ENCODE results near the gene PHF12. TPM values are rescaled to one million over a fixed set of nuclear protein-coding genes. Genes with fewer than 3 reads are reported as not detected.

Gene PHF12
- total and polyA plus RNA-seq, 2 of the 8 experiments (the other 6 are each of a cell fraction or from before 2014, with no cell fraction given) = 38.8 to 65.7 TPM

- H3K27me3 ChIP-seq (replicated peaks in 1 of 4; ENCODE audit: control insufficient read depth in 3 of 4, extremely low read depth in 1 of 4, insufficient read depth in 3 of 4, low read length in 3 of 4) = no peaks in the 10 kb centered on the region
- no peak overlapping the region for H4K91ac ChIP-seq (replicated peaks; ENCODE audit: insufficient read length, low read length)
- peaks cover 1% of the 10 kb centered on the region; the same call in 1 of the 2 replicates for H3K79me1 ChIP-seq (ENCODE audit: low read depth, low read length)
- H2AK5ac ChIP-seq (ENCODE audit: low read depth, low read length) = no peak overlapping the region
- no peak overlapping the region for H2BK12ac ChIP-seq (ENCODE audit: low read depth, low read length)
- H3K4me3 ChIP-seq (ENCODE audit: extremely low read depth in 1 of 4, insufficient read depth in 2 of 4, low read depth in 3 of 4, low read length in 4 of 4) = no peak overlapping the region
- H3K18ac ChIP-seq (ENCODE audit: extremely low read depth, low read length) = no peak overlapping the region
- H3K9me3 ChIP-seq (ENCODE audit: insufficient read depth in 2 of 2, low read depth in 1 of 2, low read length in 1 of 2) = no peaks in the 10 kb centered on the region
- no peak overlapping the region for H3K23ac ChIP-seq (ENCODE audit: insufficient read length)
- no peak overlapping the region for H3K27ac ChIP-seq (ENCODE audit: low read depth, low read length)
- H2BK20ac ChIP-seq (ENCODE audit: low read length) = no peak overlapping the region
- no peak overlapping the region for H2AFZ ChIP-seq (ENCODE audit: low read length)
- no peak overlapping the region for H4K8ac ChIP-seq (ENCODE audit: extremely low read depth, insufficient read depth, low read length)
- ChIA-PET POLR2A (ENCODE audit: partially characterized antibody) (interaction anchor here (1.0 to 2.4 kb wide), 9 partner anchors 7 to 197 kb away, joined by 3 to 7 read pairs (median 4); partner anchors contain the start of gene RPL23A), CTCF (ENCODE audit: partially characterized antibody) (interaction anchor here (0.5 to 16.4 kb wide), 17 partner anchors 7 to 215 kb away, joined by 3 to 123 read pairs (median 3); partner anchors contain the start of genes DHRS13 and TLCD1)
- H2BK120ac ChIP-seq (replicated peaks; ENCODE audit: low read depth, low read length) = no peak overlapping the region
- H2BK5ac ChIP-seq (ENCODE audit: low read depth, low read length) = no peak overlapping the region
- H3K9ac ChIP-seq (replicated peaks in 1 of 4; ENCODE audit: extremely low read depth in 1 of 4, low read depth in 3 of 4, low read length in 3 of 4) = no peak overlapping the region
- peaks cover 2 to 14% of the 10 kb centered on the region in 2 experiments for H4K20me1 ChIP-seq (replicated peaks in 1 of 2; ENCODE audit: control insufficient read depth in 1 of 2, insufficient read depth in 2 of 2, low read length in 2 of 2)
- TF ChIP-seq JUN (IDR thresholded peaks at IDR 0.05; ENCODE audit: low read depth, low read length) (no peak), MAX (IDR thresholded peaks at IDR 0.05) (no peak)
- 0 out of 4 replicates have a peak, but pooled peaks cover 0 to 2% of the 10 kb centered on the region in 2 experiments for H3K79me2 ChIP-seq (ENCODE audit: control insufficient read depth in 1 of 2, insufficient read depth in 2 of 2, low read length in 2 of 2)
- no peak overlapping the region for H3K14ac ChIP-seq (ENCODE audit: insufficient read length)
- H3K4me1 ChIP-seq (replicated peaks in 1 of 4; ENCODE audit: control insufficient read depth in 3 of 4, insufficient read depth in 4 of 4, low read length in 3 of 4) = no peaks in the 10 kb centered on the region
- no peak overlapping the region for H4K5ac ChIP-seq (ENCODE audit: insufficient read length, low read depth, low read length)
- no peaks in the 10 kb centered on the region for H3K23me2 ChIP-seq (ENCODE audit: low read depth, low read length)
- DNase-seq (ENCODE audit: low read depth in 1 of 2, low spot score in 2 of 2) = no peak
- H3K4me2 ChIP-seq (ENCODE audit: insufficient read depth in 1 of 2, low read depth in 2 of 2, low read length in 2 of 2) = no peak overlapping the region
- peaks cover 43 to 87% (median 84%) of the 10 kb centered on the region in 4 experiments for H3K36me3 ChIP-seq (ENCODE audit: control insufficient read depth in 2 of 4, insufficient read depth in 4 of 4, low read length in 3 of 4)
- no peak overlapping the region for H2BK15ac ChIP-seq (ENCODE audit: low read length)
- no peak overlapping the region for H3K56ac ChIP-seq (replicated peaks; ENCODE audit: insufficient read length, low read depth, low read length)
- FAIRE-seq = no peak
- no peak overlapping the region for H3K4ac ChIP-seq (replicated peaks; ENCODE audit: insufficient read length, low read depth, low read length)
- WGBS, 2 experiments (ENCODE audit: extremely low coverage in 1 of 2, insufficient coverage in 1 of 2, insufficient read length in 1 of 2, insufficient replicate concordance in 2 of 2, low coverage in 1 of 2, low lambda C conversion rate in 2 of 2, missing lambda C conversion rate in 1 of 2) = 95% methylated on average over 12 of the region's 12 CpGs; no CpG with 5 or more reads in 1 of the 2 experiments
Observed at GRCh38 chr17:28917029-28917428, 34.3 kb downstream of the PHF12 start.
